GM19025 (cell line): ENCODE data around the gene FOXD1.
"Not testable (repeated sequence)": the region's sequence is repeated elsewhere in the genome, so short reads cannot be mapped to it uniquely, and the experiment has no call there.

ENCODE experiments used
- ATAC-seq: cut with Tn5 transposase; IDR thresholded peaks from one replicate; pipeline ENCODE4 v1.9.1; 2021; ENCODE audit warnings: mild to moderate bottlenecking, low read depth, moderate library complexity; ENCODE audit not compliant: unreplicated experiment

FOXD1 gene

GRCh38 chr5:73419465-73420390 lies 28.8 kb downstream of the FOXD1 start:
- no peak for ATAC-seq

- ATAC-seq = no peak
These were observed 29.5 kb downstream of the FOXD1 start for GRCh38 chr5:73419117-73419464.

- ATAC-seq = no peak
These were observed 30.3 kb downstream of the FOXD1 start for GRCh38 chr5:73418244-73418691.

GRCh38 chr5:73417303-73418034 lies 31.1 kb downstream of the FOXD1 start:
- ATAC-seq = no peak

GRCh38 chr5:73415617-73416016 lies 33.0 kb downstream of the FOXD1 start:
- no peak for ATAC-seq

GRCh38 chr5:73415171-73415570 lies 33.4 kb downstream of the FOXD1 start:
- ATAC-seq = no peak

GRCh38 chr5:73412597-73412988 lies 36.0 kb downstream of the FOXD1 start:
- ATAC-seq = no peak

GRCh38 chr5:73411936-73412596 lies 36.5 kb downstream of the FOXD1 start:
- no peak for ATAC-seq

- not testable (repeated sequence) for ATAC-seq
These were observed 38.6 kb downstream of the FOXD1 start for GRCh38 chr5:73409927-73410326.

GRCh38 chr5:73405691-73406090 lies 42.9 kb downstream of the FOXD1 start:
- ATAC-seq = no peak

GRCh38 chr5:73399775-73400174 lies 48.8 kb downstream of the FOXD1 start:
- ATAC-seq = no peak
